HEK293 (cell line): ENCODE measurements around the gene OSBPL1A.

Source experiments
- CTCF ChIA-PET: fragments of 350-600 bp; formaldehyde crosslinking; extraction: SDS; loops from one replicate; lab custom pipeline; 2021; ENCODE audit warnings: antibody characterized with exemption; lab: Yijun Ruan, JAX
- POLR2A ChIA-PET: fragments of 300-600 bp; formaldehyde crosslinking; extraction: SDS; loops from one replicate; lab custom pipeline; 2020; ENCODE audit warnings: antibody characterized with exemption, inconsistent platforms; lab: Yijun Ruan, JAX
- H3K27ac ChIP-seq: fragments of 200-500 bp; sonication (Bioruptor generic); 2 replicates; pipeline ENCODE4 v1.5.1; 2014; ENCODE audit warnings: low read depth, low read length, control low read depth, inconsistent platforms; ENCODE audit errors: extremely low read depth
- H3K36me3 ChIP-seq, 2 experiments: fragments of 200-500 bp in 1 of 2; sonication (Bioruptor generic) in 1 of 2; 1 replicate in 1 of 2; 2 replicates in 1 of 2; pipeline ENCODE4 v1.5.1; 2014 to 2017; ENCODE audit warnings: inconsistent platforms in 2 of 2, low read length in 2 of 2; ENCODE audit not compliant: control insufficient read depth in 2 of 2, insufficient read depth in 1 of 2
- H3K4me1 ChIP-seq: fragments of 200-500 bp; sonication (Bioruptor generic); 2 replicates; pipeline ENCODE4 v1.5.1; 2014; ENCODE audit warnings: mild to moderate bottlenecking, low read length, inconsistent platforms; ENCODE audit not compliant: control insufficient read depth, insufficient read depth
- H3K4me3 ChIP-seq: 2 replicates; pipeline ENCODE4 v1.5.1; 2011; ENCODE audit warnings: low read depth, mild to moderate bottlenecking, control low read depth, low read length, moderate library complexity
- H3K9me3 ChIP-seq: fragments of 200-500 bp; sonication (Bioruptor generic); 2 replicates; pipeline ENCODE4 v1.5.1; 2014; ENCODE audit warnings: low read depth, low read length, inconsistent platforms; ENCODE audit not compliant: control insufficient read depth, insufficient read depth
- FEZF1 ChIP-seq: fragments of 450-650 bp; formaldehyde crosslinking; IDR thresholded peaks from 2 replicates; pipeline ENCODE4 v1.5.1; 2016; ENCODE audit warnings: missing biosample characterization, missing genetic modification characterization
- HOXA7 ChIP-seq: sonication (generic); formaldehyde crosslinking; IDR thresholded peaks from 2 replicates; pipeline ENCODE4 v1.8.1; 2022; ENCODE audit warnings: missing genetic modification reagents, borderline replicate concordance
- INSM2 ChIP-seq: fragments of 450-650 bp; formaldehyde crosslinking; IDR thresholded peaks from 2 replicates; pipeline ENCODE4 v1.5.1; 2016; ENCODE audit warnings: missing biosample characterization, missing genetic modification characterization
- PRDM10 ChIP-seq: fragments of 450-650 bp; formaldehyde crosslinking; IDR thresholded peaks from 2 replicates; pipeline ENCODE4 v1.5.1; 2016; ENCODE audit warnings: missing biosample characterization, missing genetic modification characterization
- SP7 ChIP-seq: fragments of 450-650 bp; formaldehyde crosslinking; IDR thresholded peaks from 2 replicates; pipeline ENCODE4 v1.5.1; 2016; ENCODE audit warnings: missing biosample characterization, missing genetic modification characterization
- ZBTB7A ChIP-seq: fragments of 450-650 bp; formaldehyde crosslinking; IDR thresholded peaks from 2 replicates; pipeline ENCODE4 v1.5.1; 2016; ENCODE audit warnings: low read depth, missing biosample characterization, missing genetic modification characterization
- ZFP41 ChIP-seq: fragments of 450-650 bp; formaldehyde crosslinking; IDR thresholded peaks from 2 replicates; pipeline ENCODE4 v1.5.1; 2016; ENCODE audit warnings: missing biosample characterization, missing genetic modification characterization, borderline replicate concordance
- ZNF138 ChIP-seq: fragments of 450-650 bp; formaldehyde crosslinking; IDR thresholded peaks from 2 replicates; pipeline ENCODE4 v1.5.1; 2016; ENCODE audit warnings: missing biosample characterization, missing genetic modification characterization, borderline replicate concordance
- ZNF2 ChIP-seq: fragments of 450-650 bp; formaldehyde crosslinking; IDR thresholded peaks from 2 replicates; pipeline ENCODE4 v1.5.1; 2016; ENCODE audit warnings: missing biosample characterization, missing genetic modification characterization
- ZNF223 ChIP-seq: fragments of 450-650 bp; formaldehyde crosslinking; IDR thresholded peaks from 2 replicates; pipeline ENCODE4 v1.5.1; 2016; ENCODE audit warnings: missing biosample characterization, missing genetic modification characterization
- ZNF248 ChIP-seq: fragments of 450-650 bp; formaldehyde crosslinking; IDR thresholded peaks from 2 replicates; pipeline ENCODE4 v1.5.1; 2017; ENCODE audit warnings: missing biosample characterization, missing genetic modification characterization
- ZNF311 ChIP-seq: fragments of 450-650 bp; formaldehyde crosslinking; IDR thresholded peaks from 2 replicates; pipeline ENCODE4 v1.5.1; 2017; ENCODE audit warnings: missing biosample characterization, missing genetic modification characterization, borderline replicate concordance
- ZNF354C ChIP-seq: fragments of 450-650 bp; formaldehyde crosslinking; IDR thresholded peaks from 2 replicates; pipeline ENCODE4 v1.5.1; 2016; ENCODE audit warnings: missing biosample characterization, missing genetic modification characterization, low read depth, borderline replicate concordance
- ZNF530 ChIP-seq: fragments of 450-650 bp; formaldehyde crosslinking; IDR thresholded peaks from 2 replicates; pipeline ENCODE4 v1.5.1; 2016; ENCODE audit warnings: low read depth, missing biosample characterization, missing genetic modification characterization
- ZNF571 ChIP-seq: fragments of 450-650 bp; formaldehyde crosslinking; IDR thresholded peaks from 2 replicates; pipeline ENCODE4 v1.5.0; 2017; ENCODE audit warnings: missing biosample characterization, missing genetic modification characterization
- ZNF585B ChIP-seq: fragments of 450-650 bp; formaldehyde crosslinking; IDR thresholded peaks from 2 replicates; pipeline ENCODE4 v1.5.1; 2016; ENCODE audit warnings: missing biosample characterization, missing genetic modification characterization
- ZNF629 ChIP-seq: fragments of 450-650 bp; formaldehyde crosslinking; IDR thresholded peaks from 2 replicates; pipeline ENCODE4 v1.5.1; 2017; ENCODE audit warnings: missing biosample characterization, missing genetic modification characterization
- ZNF692 ChIP-seq: fragments of 450-650 bp; formaldehyde crosslinking; IDR thresholded peaks from 2 replicates; pipeline ENCODE4 v1.5.1; 2016; ENCODE audit warnings: missing biosample characterization, missing genetic modification characterization
- ZNF701 ChIP-seq: fragments of 450-650 bp; formaldehyde crosslinking; IDR thresholded peaks from 2 replicates; pipeline ENCODE4 v1.5.1; 2016; ENCODE audit warnings: missing biosample characterization, missing genetic modification characterization
- TF ChIP-seq, protein P1 (sequence below): fragments of 450-650 bp; formaldehyde crosslinking; IDR thresholded peaks from 2 replicates; pipeline ENCODE4 v1.5.1; 2016; ENCODE audit warnings: missing biosample characterization, missing genetic modification characterization
- TF ChIP-seq, protein P2 (sequence below): fragments of 450-650 bp; formaldehyde crosslinking; IDR thresholded peaks from 2 replicates; pipeline ENCODE4 v1.5.1; 2017; ENCODE audit warnings: missing biosample characterization, mild to moderate bottlenecking, missing genetic modification characterization, moderate library complexity

Gene OSBPL1A

GRCh38 chr18:24173997-24174396 is 223.6 kb downstream of the OSBPL1A start:
- CTCF ChIA-PET, result interaction anchor here (0.6 to 1.2 kb wide), 2 partner anchors 152 to 315 kb away, joined by 4 to 8 read pairs; no protein-coding TSS in a partner anchor

DNA sequence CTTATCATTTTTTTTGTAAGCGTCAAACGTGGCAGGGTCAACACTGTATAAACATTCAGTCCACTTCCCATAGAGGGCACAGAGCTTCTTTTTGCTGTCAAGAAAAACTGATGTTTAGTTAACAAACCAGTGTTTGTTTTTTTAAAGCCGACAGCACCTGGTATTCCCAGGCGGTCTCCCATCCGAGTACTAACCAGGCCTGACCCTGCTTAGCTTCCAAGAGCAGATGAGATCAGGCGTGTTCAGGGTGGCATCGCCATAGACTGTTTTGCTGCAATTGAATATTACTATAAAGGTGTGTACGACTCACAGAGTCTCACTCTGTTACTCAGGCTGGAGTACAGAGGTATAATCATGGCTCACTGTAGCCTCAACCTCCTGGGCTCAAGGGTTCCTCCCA is 227.3 kb downstream of the OSBPL1A start:
- no peak overlapping the region for H3K27ac ChIP-seq
- ChIA-PET CTCF (interaction anchor here (0.7 kb wide), 2 partner anchors 228 to 475 kb away, joined by 3 to 5 read pairs; no protein-coding TSS in a partner anchor), POLR2A (no interaction called here)
- peaks cover 4 to 46% of the 10 kb centered on the region in 2 experiments for H3K36me3 ChIP-seq
- no peak overlapping the region for H3K4me3 ChIP-seq
- H3K9me3 ChIP-seq, result no peaks in the 10 kb centered on the region
- H3K4me1 ChIP-seq, result no peaks in the 10 kb centered on the region
- no peak for TF ChIP-seq INSM2 (tag by site-specific recombination)
- no peak for TF ChIP-seq ZNF585B (tag by site-specific recombination)
- no peak for TF ChIP-seq ZNF692 (tag by site-specific recombination)
- TF ChIP-seq ZNF311, result no peak
- no peak for TF ChIP-seq HOXA7
- TF ChIP-seq SP7 (tag by site-specific recombination), result no peak
- TF ChIP-seq ZNF223 (tag by site-specific recombination), result no peak
- no peak for TF ChIP-seq ZBTB7A (tag by site-specific recombination)
- no peak for TF ChIP-seq ZNF354C (tag by site-specific recombination)
- no peak for TF ChIP-seq ZNF571
- no peak for TF ChIP-seq ZNF248
- TF ChIP-seq PRDM10 (tag by site-specific recombination), result no peak
- no peak for TF ChIP-seq ZNF701
- TF ChIP-seq, protein P1, sequence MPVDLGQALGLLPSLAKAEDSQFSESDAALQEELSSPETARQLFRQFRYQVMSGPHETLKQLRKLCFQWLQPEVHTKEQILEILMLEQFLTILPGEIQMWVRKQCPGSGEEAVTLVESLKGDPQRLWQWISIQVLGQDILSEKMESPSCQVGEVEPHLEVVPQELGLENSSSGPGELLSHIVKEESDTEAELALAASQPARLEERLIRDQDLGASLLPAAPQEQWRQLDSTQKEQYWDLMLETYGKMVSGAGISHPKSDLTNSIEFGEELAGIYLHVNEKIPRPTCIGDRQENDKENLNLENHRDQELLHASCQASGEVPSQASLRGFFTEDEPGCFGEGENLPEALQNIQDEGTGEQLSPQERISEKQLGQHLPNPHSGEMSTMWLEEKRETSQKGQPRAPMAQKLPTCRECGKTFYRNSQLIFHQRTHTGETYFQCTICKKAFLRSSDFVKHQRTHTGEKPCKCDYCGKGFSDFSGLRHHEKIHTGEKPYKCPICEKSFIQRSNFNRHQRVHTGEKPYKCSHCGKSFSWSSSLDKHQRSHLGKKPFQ (tag by site-specific recombination), result no peak
- no peak for TF ChIP-seq ZNF629 (tag by site-specific recombination)
- TF ChIP-seq ZNF2, result no peak
- TF ChIP-seq ZNF530 (tag by site-specific recombination), result no peak

More at GRCh38 chr18:24173997-24174396, 223.6 kb downstream of the OSBPL1A start:
- Histone ChIP-seq H3K36me3 (peaks cover 10 to 19% of the 10 kb centered on the region in 2 experiments), H3K4me1 (no peaks in the 10 kb centered on the region), H3K9me3 (no peaks in the 10 kb centered on the region), H3K27ac (no peak overlapping the region), H3K4me3 (no peak overlapping the region)
- POLR2A ChIA-PET, result interaction anchor here (0.9 kb wide), 1 partner anchor 35 kb away, joined by 3 read pairs; the partner anchor contains the start of gene CABYR
- no peak for TF ChIP-seq FEZF1
- TF ChIP-seq ZNF138 (tag by site-specific recombination), result no peak
- TF ChIP-seq, protein P2, sequence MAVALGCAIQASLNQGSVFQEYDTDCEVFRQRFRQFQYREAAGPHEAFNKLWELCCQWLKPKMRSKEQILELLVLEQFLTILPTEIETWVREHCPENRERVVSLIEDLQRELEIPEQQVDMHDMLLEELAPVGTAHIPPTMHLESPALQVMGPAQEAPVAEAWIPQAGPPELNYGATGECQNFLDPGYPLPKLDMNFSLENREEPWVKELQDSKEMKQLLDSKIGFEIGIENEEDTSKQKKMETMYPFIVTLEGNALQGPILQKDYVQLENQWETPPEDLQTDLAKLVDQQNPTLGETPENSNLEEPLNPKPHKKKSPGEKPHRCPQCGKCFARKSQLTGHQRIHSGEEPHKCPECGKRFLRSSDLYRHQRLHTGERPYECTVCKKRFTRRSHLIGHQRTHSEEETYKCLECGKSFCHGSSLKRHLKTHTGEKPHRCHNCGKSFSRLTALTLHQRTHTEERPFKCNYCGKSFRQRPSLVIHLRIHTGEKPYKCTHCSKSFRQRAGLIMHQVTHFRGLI (tag by site-specific recombination), result no peak
- TF ChIP-seq ZFP41 (tag by site-specific recombination), result no peak
- TF ChIP-seq, all 188 proteins: peak for 0
